Skin of body (tissue), 1 donor: ENCODE measurements around the gene CASP14. TPM values are rescaled to one million over a fixed set of nuclear protein-coding genes. Genes with fewer than 3 reads are reported as not detected.

ENCODE experiments used
- total RNA-seq: library from RNA; depleted of rRNA; stranded (reverse); fragments of >200 nt; gene quantifications from one replicate; pipeline ENCODE4 v1.2.3, GENCODE V29; 2014

Gene CASP14
- total RNA-seq, 1 donor from 2014 or later: 29.3 TPM

Other genes starting within 250 kb of the CASP14 start
- not detected for gene OR7A5, start 214.3 kb upstream of the CASP14 start, total RNA-seq
- 0.20 TPM for gene OR7C1, start 214.3 kb upstream of the CASP14 start, total RNA-seq
- gene OR7A10, start 200.6 kb upstream of the CASP14 start, total RNA-seq: not detected
- not detected for gene OR7A17, start 163.3 kb upstream of the CASP14 start, total RNA-seq
- not detected for gene OR7C2, start 108.0 kb upstream of the CASP14 start, total RNA-seq
- 11.4 TPM for gene SLC1A6, start 69.6 kb upstream of the CASP14 start, total RNA-seq
- gene OR1I1, start 32.7 kb downstream of the CASP14 start, total RNA-seq: not detected
- 6.9 TPM for gene SYDE1, start 57.9 kb downstream of the CASP14 start, total RNA-seq
- 69.0 TPM for gene NOTCH3, start 151.5 kb downstream of the CASP14 start, total RNA-seq
- gene EPHX3, start 183.0 kb downstream of the CASP14 start, total RNA-seq: 5.0 TPM